LNCAP (cell line): ENCODE results near the gene GRK5.

Experiments
- CTCF ChIP-seq: fragments of 450-650 bp; IDR thresholded peaks from 2 replicates; pipeline ENCODE4 v1.5.1; 2017; ENCODE audit warnings: mild to moderate bottlenecking

GRK5 gene

DNA sequence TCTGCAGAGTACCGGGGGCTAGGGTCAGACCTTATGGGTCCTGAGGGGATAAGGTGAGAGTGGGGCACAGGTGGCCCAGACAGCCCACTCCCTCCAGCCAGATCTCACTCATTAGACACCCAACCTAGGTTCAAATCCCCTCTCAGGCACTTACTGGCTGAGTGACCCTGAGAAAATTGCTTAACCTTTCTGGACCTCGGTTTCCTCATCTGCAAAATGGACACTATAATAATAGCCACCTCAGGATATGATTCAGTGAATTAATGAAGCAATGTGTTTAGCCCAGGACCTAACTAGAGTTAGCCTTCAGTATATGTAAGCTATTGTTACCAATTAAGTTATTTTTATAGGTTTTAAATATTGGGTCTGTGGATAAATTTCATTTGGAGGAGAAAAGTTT, 212.6 kb downstream of the GRK5 start:
- no peak for TF ChIP-seq CTCF

GRCh38 chr10:119420950-119421875, 213.8 kb downstream of the GRK5 start:
- no peak for TF ChIP-seq CTCF

- no peak for TF ChIP-seq CTCF
Observed at GRCh38 chr10:119421891-119422681, 214.7 kb downstream of the GRK5 start.

- TF ChIP-seq CTCF = no peak
Observed at GRCh38 chr10:119422682-119423509, 215.5 kb downstream of the GRK5 start.

DNA sequence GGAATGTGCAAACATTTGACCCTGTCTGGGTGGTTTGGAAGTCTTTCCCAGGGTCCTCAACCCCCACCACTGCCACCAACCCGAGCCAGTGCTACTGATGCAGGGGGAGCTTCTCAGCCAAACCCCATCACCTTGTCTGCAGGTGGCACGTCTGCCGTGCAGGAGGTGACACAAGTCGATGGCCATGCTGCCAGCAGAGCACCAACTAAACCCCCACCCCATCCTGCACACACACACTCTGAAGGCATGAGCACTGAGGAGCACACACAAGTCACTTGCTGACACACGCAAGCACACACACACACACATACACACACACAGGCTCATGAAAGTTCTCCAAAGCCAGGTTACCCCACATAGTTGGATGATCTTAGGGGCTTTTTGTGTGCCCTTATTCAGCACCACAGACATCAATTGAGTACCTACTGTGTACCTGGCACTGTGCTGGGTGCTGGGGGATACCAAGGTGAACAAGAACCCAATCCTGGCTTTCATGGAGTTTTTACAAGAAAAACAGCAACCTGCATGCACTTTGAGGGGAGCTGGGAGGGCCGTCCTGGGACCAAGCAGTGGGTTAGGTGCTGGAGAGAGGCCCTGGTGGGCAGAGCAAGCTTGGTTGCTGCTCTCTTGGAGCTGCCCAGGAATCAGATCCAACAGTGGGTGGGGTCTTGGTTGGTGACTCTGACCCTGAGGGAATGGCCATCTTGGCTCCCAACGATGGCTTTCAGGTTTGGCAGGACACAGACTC, 216.3 kb downstream of the GRK5 start:
- TF ChIP-seq CTCF = no peak

- no peak for TF ChIP-seq CTCF
Observed at GRCh38 chr10:119424258-119424975, 217.0 kb downstream of the GRK5 start.
